DOHH2 (cell line): ENCODE results near the gene OR1D5.
"Not testable (repeated sequence)": the region's sequence is repeated elsewhere in the genome, so short reads cannot be mapped to it uniquely, and the experiment has no call there.

ENCODE experiments used
- H3F3A ChIP-seq: fragments of 200-600 bp; sonication (generic), shearing (Covaris generic); 2 replicates; pipeline ENCODE4 v1.6.0; 2016; ENCODE audit warnings: antibody characterized with exemption, mild to moderate bottlenecking; ENCODE audit not compliant: control insufficient read depth, insufficient read depth
- H3K27ac ChIP-seq: fragments of 200-600 bp; sonication (generic); 2 replicates; pipeline ENCODE4 v1.5.1; 2014; ENCODE audit warnings: low read depth, mild to moderate bottlenecking, low read length, moderate library complexity
- H3K27me3 ChIP-seq: fragments of 200-600 bp; sonication (generic); 2 replicates; pipeline ENCODE4 v1.6.1; 2014; ENCODE audit warnings: mild to moderate bottlenecking, low read length, mixed read lengths; ENCODE audit not compliant: control insufficient read depth
- H3K36me3 ChIP-seq: fragments of 200-600 bp; sonication (generic); 2 replicates; pipeline ENCODE4 v1.6.1; 2014; ENCODE audit warnings: mild to moderate bottlenecking, low read length, moderate library complexity, mixed read lengths; ENCODE audit not compliant: control insufficient read depth
- H3K4me1 ChIP-seq: fragments of 200-600 bp; sonication (generic); 2 replicates; pipeline ENCODE4 v1.6.1; 2014; ENCODE audit warnings: mild to moderate bottlenecking, low read length, mixed read lengths; ENCODE audit not compliant: control insufficient read depth
- H3K4me2 ChIP-seq: fragments of 200-600 bp; sonication (generic); 2 replicates; pipeline ENCODE4 v1.6.0; 2014; ENCODE audit warnings: mild to moderate bottlenecking, low read length, moderate library complexity
- H3K4me3 ChIP-seq: fragments of 200-600 bp; sonication (generic); 2 replicates; pipeline ENCODE4 v1.5.1; 2014; ENCODE audit warnings: mild to moderate bottlenecking, low read length, mixed read lengths
- H3K79me2 ChIP-seq: fragments of 200-600 bp; sonication (generic); 2 replicates; pipeline ENCODE4 v1.6.1; 2014; ENCODE audit warnings: mild to moderate bottlenecking, low read length, mixed read lengths; ENCODE audit not compliant: control insufficient read depth
- H3K9me2 ChIP-seq: fragments of 200-600 bp; sonication (generic); replicated peaks from 2 replicates; pipeline ENCODE4 v1.6.1; 2014; ENCODE audit warnings: mild to moderate bottlenecking, low read length, mixed read lengths; ENCODE audit not compliant: control insufficient read depth
- H3K9me3 ChIP-seq: fragments of 200-600 bp; sonication (generic); 2 replicates; pipeline ENCODE4 v1.6.1; 2014; ENCODE audit warnings: antibody characterized with exemption, low read length, mixed read lengths; ENCODE audit not compliant: control insufficient read depth, insufficient read depth
- H4K20me1 ChIP-seq: fragments of 200-600 bp; sonication (generic); 2 replicates; pipeline ENCODE4 v1.6.0; 2014; ENCODE audit warnings: low read depth, mild to moderate bottlenecking, antibody characterized with exemption, low read length, moderate library complexity; ENCODE audit not compliant: control insufficient read depth, insufficient read depth
- EZH2phosphoT487 ChIP-seq: fragments of 200-600 bp; sonication (generic); IDR thresholded peaks from 2 replicates; pipeline ENCODE4 v1.6.1; 2017; ENCODE audit warnings: borderline replicate concordance, mild to moderate bottlenecking, antibody characterized with exemption, low read length, moderate library complexity, mixed read lengths
- TF ChIP-seq, protein P1 (sequence below): fragments of 200-600 bp; sonication (generic); IDR thresholded peaks from one replicate; pipeline ENCODE4 v1.5.1; 2014; ENCODE audit warnings: antibody characterized with exemption, mild to moderate bottlenecking, low read depth, low read length; ENCODE audit not compliant: poor library complexity, severe bottlenecking

OR1D5 gene

DNA sequence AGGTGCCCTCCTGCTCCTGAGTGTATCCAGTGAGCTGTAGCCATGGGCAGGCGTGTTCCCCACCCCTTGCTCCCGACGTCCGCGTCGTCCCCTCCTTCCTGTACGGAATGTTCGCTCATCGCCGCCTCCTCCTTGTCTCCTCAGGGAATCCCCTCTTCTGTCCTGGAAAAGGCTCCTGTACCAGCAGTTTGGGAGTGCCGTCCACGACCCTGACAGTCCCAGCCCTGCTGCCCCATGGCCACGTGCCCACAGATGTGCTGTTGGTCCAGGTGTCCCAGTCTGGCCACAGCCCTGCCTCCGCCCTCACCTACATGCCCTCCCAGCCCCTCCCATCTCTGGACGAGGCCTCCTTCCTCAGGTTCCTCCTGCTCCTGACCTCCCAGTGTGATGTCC is 30.2 kb downstream of the OR1D5 start:
- H3K27ac ChIP-seq = no peak overlapping the region
- H3K4me3 ChIP-seq = no peak overlapping the region
- H3K4me2 ChIP-seq = no peak overlapping the region
- H3K4me1 ChIP-seq = no peaks in the 10 kb centered on the region
- no peak for TF ChIP-seq EZH2phosphoT487
- TF ChIP-seq, protein P1, sequence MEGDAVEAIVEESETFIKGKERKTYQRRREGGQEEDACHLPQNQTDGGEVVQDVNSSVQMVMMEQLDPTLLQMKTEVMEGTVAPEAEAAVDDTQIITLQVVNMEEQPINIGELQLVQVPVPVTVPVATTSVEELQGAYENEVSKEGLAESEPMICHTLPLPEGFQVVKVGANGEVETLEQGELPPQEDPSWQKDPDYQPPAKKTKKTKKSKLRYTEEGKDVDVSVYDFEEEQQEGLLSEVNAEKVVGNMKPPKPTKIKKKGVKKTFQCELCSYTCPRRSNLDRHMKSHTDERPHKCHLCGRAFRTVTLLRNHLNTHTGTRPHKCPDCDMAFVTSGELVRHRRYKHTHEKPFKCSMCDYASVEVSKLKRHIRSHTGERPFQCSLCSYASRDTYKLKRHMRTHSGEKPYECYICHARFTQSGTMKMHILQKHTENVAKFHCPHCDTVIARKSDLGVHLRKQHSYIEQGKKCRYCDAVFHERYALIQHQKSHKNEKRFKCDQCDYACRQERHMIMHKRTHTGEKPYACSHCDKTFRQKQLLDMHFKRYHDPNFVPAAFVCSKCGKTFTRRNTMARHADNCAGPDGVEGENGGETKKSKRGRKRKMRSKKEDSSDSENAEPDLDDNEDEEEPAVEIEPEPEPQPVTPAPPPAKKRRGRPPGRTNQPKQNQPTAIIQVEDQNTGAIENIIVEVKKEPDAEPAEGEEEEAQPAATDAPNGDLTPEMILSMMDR = no peak
- H3K27me3 ChIP-seq = no peaks in the 10 kb centered on the region
- H3K9me2 ChIP-seq = no peaks in the 10 kb centered on the region
- peaks cover 6% of the 10 kb centered on the region for H3K36me3 ChIP-seq
- H3F3A ChIP-seq = no peaks in the 10 kb centered on the region
- no peaks in the 10 kb centered on the region for H4K20me1 ChIP-seq
- H3K79me2 ChIP-seq = no peaks in the 10 kb centered on the region
- H3K9me3 ChIP-seq = no peaks in the 10 kb centered on the region

DNA sequence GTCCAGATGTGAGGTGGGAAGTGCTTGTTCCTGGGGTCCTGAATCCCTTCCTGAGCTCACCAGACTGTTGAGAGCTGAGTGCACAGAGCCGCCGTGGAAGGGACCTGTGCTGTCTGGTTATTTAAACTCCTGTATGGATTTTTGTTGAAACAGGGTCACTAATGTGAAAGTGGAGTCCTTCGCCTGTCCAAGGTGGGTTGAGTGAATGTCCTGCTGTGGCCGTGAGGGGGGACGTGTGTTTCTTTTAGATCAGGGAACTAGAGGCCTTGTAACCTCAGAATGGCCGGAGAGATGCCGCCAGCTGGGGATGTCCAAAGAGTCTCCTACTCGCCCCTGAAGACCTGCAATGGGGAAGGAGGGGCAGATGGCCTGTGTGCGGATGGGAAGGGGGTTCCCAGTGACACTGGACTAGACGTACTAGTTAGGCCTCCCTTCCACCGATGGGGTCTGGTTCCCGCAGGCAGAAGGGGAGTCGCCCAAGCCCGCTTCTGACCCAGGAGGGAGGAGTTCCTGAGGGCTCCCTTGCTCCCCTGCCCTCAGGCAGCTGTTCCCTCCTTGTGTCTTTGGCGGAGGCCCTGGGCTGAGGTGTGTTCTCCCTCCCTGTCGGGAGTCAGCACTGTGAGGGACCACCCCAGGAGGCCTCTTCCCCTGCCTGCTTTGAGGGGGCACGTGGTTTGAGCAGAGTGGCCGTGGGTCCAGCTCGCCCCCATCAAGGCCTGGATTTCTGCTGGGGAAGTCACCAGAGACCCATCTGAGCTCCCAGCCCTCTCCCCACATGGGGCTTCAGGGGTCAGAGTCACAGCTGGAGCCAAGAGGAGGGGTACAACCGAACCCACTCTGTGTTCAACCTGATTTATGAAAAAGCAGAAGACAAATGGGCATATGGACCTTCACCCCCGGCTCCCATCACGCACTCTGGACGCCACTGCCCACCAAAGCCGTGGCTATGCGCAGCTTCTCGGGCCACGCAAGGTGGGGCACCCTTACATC is 30.9 kb downstream of the OR1D5 start:
- Histone ChIP-seq H3F3A (no peaks in the 10 kb centered on the region), H3K27ac (no peak overlapping the region), H3K9me2 (no peaks in the 10 kb centered on the region), H4K20me1 (no peaks in the 10 kb centered on the region), H3K27me3 (no peaks in the 10 kb centered on the region), H3K4me1 (no peaks in the 10 kb centered on the region), H3K79me2 (no peaks in the 10 kb centered on the region), H3K4me3 (no peak overlapping the region), H3K4me2 (no peak overlapping the region), H3K36me3 (peaks cover 6% of the 10 kb centered on the region), H3K9me3 (no peaks in the 10 kb centered on the region)
- TF ChIP-seq, protein P1 = no peak
- no peak for TF ChIP-seq EZH2phosphoT487

- H3K4me2 ChIP-seq, H3F3A ChIP-seq, H3K36me3 ChIP-seq, H3K27me3 ChIP-seq, H4K20me1 ChIP-seq, H3K79me2 ChIP-seq, H3K9me3 ChIP-seq, H3K9me2 ChIP-seq, H3K4me1 ChIP-seq, H3K4me3 ChIP-seq, H3K27ac ChIP-seq: not testable (repeated sequence)
Measured at GRCh38 chr17:3030852-3031470, 32.4 kb downstream of the OR1D5 start.

DNA sequence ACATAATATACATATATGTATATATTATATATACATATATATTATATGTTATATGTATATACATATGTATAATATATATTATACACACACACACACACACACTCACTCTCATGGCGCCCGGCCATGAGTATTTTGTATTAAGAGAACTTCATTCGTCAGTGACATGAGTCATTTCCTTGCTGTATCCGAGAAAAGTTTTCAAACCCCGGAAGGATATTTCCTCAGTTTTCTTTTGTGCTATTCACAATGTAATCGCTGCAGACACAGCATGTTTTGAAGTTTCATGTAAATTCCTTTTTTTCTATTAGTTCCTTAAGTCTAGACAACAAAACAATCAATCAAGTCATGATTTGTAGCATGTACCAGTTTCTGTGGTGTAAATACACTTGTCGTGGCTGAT is 33.3 kb downstream of the OR1D5 start:
- Histone ChIP-seq H4K20me1 (no peaks in the 10 kb centered on the region), H3K27ac (no peak overlapping the region), H3K9me2 (no peaks in the 10 kb centered on the region), H3K79me2 (no peaks in the 10 kb centered on the region), H3F3A (no peaks in the 10 kb centered on the region), H3K27me3 (no peaks in the 10 kb centered on the region), H3K4me3 (no peak overlapping the region), H3K4me2 (no peak overlapping the region), H3K4me1 (no peaks in the 10 kb centered on the region), H3K36me3 (peaks cover 6% of the 10 kb centered on the region), H3K9me3 (no peaks in the 10 kb centered on the region)
- TF ChIP-seq, protein P1 = no peak
- no peak for TF ChIP-seq EZH2phosphoT487
